Measurements from ENCODE around the gene FHL2.

DNA sequence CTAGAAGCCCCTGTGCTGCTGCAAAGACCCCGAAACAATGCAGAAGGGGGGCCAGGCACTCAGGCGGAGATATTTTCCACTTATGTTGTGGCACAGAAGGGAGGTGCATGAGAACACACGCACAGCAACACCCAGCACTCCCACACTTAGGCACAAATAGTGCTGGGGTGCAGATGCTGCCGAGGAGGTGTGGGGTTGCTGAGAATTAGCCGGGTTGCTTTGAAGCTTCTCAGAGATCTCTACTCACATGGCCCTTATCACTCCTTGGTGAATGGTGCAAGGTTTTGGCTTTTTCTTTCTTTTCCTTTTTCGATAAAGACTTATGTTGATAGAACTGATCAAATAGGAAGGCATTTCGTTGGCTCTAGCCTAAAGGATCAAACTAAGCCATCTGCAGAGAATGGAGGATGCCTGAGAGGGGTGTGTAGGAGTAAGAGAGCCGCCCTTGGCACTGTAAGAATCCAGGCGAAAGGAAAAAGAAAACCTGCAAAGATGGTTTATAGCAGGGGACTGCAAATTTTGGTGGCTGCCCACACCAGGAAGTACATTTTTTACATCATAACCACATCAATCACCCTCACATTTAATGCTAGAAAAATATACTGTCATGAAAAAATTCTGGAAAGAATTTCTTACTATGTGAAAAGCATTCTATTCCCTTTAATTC is 27.9 kb upstream of the FHL2 start:
- TF ChIP-seq, protein P1, sequence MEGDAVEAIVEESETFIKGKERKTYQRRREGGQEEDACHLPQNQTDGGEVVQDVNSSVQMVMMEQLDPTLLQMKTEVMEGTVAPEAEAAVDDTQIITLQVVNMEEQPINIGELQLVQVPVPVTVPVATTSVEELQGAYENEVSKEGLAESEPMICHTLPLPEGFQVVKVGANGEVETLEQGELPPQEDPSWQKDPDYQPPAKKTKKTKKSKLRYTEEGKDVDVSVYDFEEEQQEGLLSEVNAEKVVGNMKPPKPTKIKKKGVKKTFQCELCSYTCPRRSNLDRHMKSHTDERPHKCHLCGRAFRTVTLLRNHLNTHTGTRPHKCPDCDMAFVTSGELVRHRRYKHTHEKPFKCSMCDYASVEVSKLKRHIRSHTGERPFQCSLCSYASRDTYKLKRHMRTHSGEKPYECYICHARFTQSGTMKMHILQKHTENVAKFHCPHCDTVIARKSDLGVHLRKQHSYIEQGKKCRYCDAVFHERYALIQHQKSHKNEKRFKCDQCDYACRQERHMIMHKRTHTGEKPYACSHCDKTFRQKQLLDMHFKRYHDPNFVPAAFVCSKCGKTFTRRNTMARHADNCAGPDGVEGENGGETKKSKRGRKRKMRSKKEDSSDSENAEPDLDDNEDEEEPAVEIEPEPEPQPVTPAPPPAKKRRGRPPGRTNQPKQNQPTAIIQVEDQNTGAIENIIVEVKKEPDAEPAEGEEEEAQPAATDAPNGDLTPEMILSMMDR (IDR thresholded peaks at IDR 0.05) = no peak
- no peak for TF ChIP-seq POLR2A (IDR thresholded peaks at IDR 0.05)

All from adrenal gland (tissue), 5 donors.